Keratinocyte (primary cell): ENCODE results near the gene SMCHD1. TPM values are rescaled to one million over a fixed set of nuclear protein-coding genes. Genes with fewer than 3 reads are reported as not detected.
"Not testable (repeated sequence)": the region's sequence is repeated elsewhere in the genome, so short reads cannot be mapped to it uniquely, and the experiment has no call there.

Source experiments
- DNase-seq: peaks from one replicate; pipeline ENCODE4 v3.0.0-alpha.2; 2011; ENCODE audit warnings: low read depth, missing footprints, low spot score
- FAIRE-seq: peaks from 2 replicates; lab custom pipeline; 2011; peaks lifted over from hg19 to GRCh38; lab: Jason Lieb, UNC
- H2AFZ ChIP-seq: 2 replicates; pipeline ENCODE4 v1.6.0; 2012; ENCODE audit warnings: low read length, control low read depth, inconsistent platforms; ENCODE audit not compliant: control insufficient read depth
- H3K27ac ChIP-seq: 2 replicates; pipeline ENCODE4 v1.5.1; 2011; ENCODE audit warnings: low read length; ENCODE audit not compliant: control insufficient read depth, insufficient read depth
- H3K27me3 ChIP-seq: 3 replicates; pipeline ENCODE4 v1.6.0; 2011; ENCODE audit warnings: low read length; ENCODE audit not compliant: control insufficient read depth, insufficient read depth; ENCODE audit errors: extremely low read depth
- H3K36me3 ChIP-seq, 2 experiments: 2 replicates in 1 of 2; 3 replicates in 1 of 2; pipeline ENCODE4 v1.5.1; 2011; ENCODE audit warnings: low read length in 2 of 2, mild to moderate bottlenecking in 1 of 2; ENCODE audit not compliant: control insufficient read depth in 2 of 2, insufficient read depth in 2 of 2; ENCODE audit errors: extremely low read depth in 1 of 2
- H3K4me1 ChIP-seq: 3 replicates; pipeline ENCODE4 v1.5.1; 2011; ENCODE audit warnings: low read length; ENCODE audit not compliant: control insufficient read depth, insufficient read depth; ENCODE audit errors: extremely low read depth
- H3K4me2 ChIP-seq: 3 replicates; pipeline ENCODE4 v1.6.0; 2011; ENCODE audit warnings: low read depth, low read length; ENCODE audit not compliant: control insufficient read depth, insufficient read depth; ENCODE audit errors: extremely low read depth
- H3K4me3 ChIP-seq, 3 experiments: fragments of 200-600 bp in 1 of 3; sonication (generic) in 1 of 3; 2 replicates in 2 of 3; 3 replicates in 1 of 3; pipeline ENCODE4 v1.5.1; 2011 to 2016; ENCODE audit warnings: low read length in 3 of 3, mild to moderate bottlenecking in 3 of 3, control low read depth in 2 of 3, inconsistent platforms in 1 of 3, low read depth in 1 of 3, mixed read lengths in 1 of 3, mixed run types in 1 of 3, moderate library complexity in 1 of 3; ENCODE audit not compliant: control insufficient read depth in 2 of 3, insufficient read depth in 2 of 3; ENCODE audit errors: extremely low read depth in 1 of 3
- H3K79me2 ChIP-seq: 2 replicates; pipeline ENCODE4 v1.6.0; 2012; ENCODE audit warnings: low read length; ENCODE audit not compliant: control insufficient read depth, insufficient read depth
- H3K9ac ChIP-seq: 3 replicates; pipeline ENCODE4 v1.6.0; 2011; ENCODE audit warnings: low read length; ENCODE audit not compliant: control insufficient read depth, insufficient read depth; ENCODE audit errors: extremely low read depth
- H3K9me1 ChIP-seq: 3 replicates; pipeline ENCODE4 v1.6.0; 2011; ENCODE audit warnings: low read length; ENCODE audit not compliant: control insufficient read depth, insufficient read depth; ENCODE audit errors: extremely low read depth
- H3K9me3 ChIP-seq: 2 replicates; pipeline ENCODE4 v1.5.1; 2012; ENCODE audit warnings: low read depth, low read length; ENCODE audit not compliant: control insufficient read depth
- H4K20me1 ChIP-seq: 3 replicates; pipeline ENCODE4 v1.6.0; 2011; ENCODE audit warnings: low read length; ENCODE audit not compliant: control insufficient read depth, insufficient read depth; ENCODE audit errors: extremely low read depth
- EZH2 ChIP-seq: IDR thresholded peaks from one replicate; pipeline ENCODE4 v1.6.1; 2012; ENCODE audit warnings: inconsistent platforms, mild to moderate bottlenecking, low read length, moderate library complexity
- dilution Hi-C: fragments of 300-500 bp; cut with MboI; formaldehyde crosslinking; loops from one replicate; pipeline ENCODE4 v1.7.0; 2020; ENCODE audit warnings: low sequenced_read_pairs; ENCODE audit not compliant: extremely low pct_ligation_motif_present
- polyA plus RNA-seq, 5 experiments: library from polyadenylated mRNA; depleted of rRNA in 3 of 5; stranded (reverse) in 3 of 5; stranded (forward) in 1 of 5; unstranded in 1 of 5; fragments of >200 nt; gene quantifications; 1 replicate in 1 of 5; 2 replicates in 3 of 5; 3 replicates in 1 of 5; pipeline versions ENCODE4 v1.2.1 to v1.2.3, GENCODE V29; 2011 to 2012; ENCODE audit warnings: missing spikeins in 2 of 5, low read depth in 1 of 5, low replicate concordance in 1 of 5
- TF ChIP-seq, protein P1 (sequence below), 3 experiments: IDR thresholded peaks in 1 of 3; conservative IDR thresholded peaks in 1 of 3; optimal IDR thresholded peaks in 1 of 3; 2 replicates in 2 of 3; 3 replicates in 1 of 3; pipeline versions ENCODE3 to v1.5.1; 2011; ENCODE audit warnings: low read length in 3 of 3, mild to moderate bottlenecking in 3 of 3, moderate library complexity in 2 of 3, control low read depth in 1 of 3, inconsistent platforms in 1 of 3; ENCODE audit not compliant: insufficient read depth in 2 of 3; ENCODE audit errors: extremely low read depth in 1 of 3

Gene SMCHD1
- polyA plus RNA-seq, 1 donor (not counting 4 experiments of a cell fraction or from before 2014, with no cell fraction given): 18.5 TPM

DNA sequence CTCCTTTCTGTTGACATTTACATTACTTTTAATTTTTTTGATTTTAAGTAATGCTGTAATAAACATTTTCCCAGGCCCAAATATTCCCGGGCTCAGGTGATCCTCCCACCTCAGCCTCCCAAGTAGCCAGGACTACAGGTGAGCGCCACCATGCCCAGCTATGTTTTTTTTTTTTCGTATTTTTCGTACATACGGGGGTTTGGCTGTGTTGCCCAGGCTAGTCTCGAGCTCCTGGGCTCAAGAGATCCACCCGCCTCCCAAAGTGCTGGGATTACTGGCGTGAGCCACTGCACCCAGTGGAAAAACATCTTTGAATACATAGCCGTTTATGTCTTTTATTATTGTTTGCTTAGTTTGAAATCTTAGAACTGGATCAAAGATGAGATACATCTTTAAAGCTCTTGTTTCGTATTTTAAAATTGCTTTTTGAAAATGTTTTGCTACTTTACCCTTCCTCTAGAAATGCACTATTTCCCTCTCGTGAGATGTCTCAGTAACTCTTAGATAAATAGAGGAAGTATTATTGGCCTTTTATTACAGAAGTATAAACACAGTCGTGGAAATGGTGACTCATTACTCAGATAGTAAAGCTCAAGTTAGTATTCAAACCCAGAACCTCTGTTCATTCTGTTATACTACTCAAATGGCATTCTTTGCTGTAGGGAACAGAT lies 2.4 kb downstream of the SMCHD1 start:
- no peak for FAIRE-seq
- dilution Hi-C loops: no loop called here
- Histone ChIP-seq H3K9me3 (no peaks in the 10 kb centered on the region), H3K9me1 (no peaks in the 10 kb centered on the region), H3K79me2 (peaks cover 64% of the 10 kb centered on the region), H3K4me3 (peak overlapping the region in 1 of 3 experiments; percentile 9), H3K27me3 (no peaks in the 10 kb centered on the region), H4K20me1 (peaks cover 3% of the 10 kb centered on the region), H3K9ac (no peak overlapping the region), H3K27ac (no peak overlapping the region), H3K4me2 (peak overlapping the region; percentile 82), H3K36me3 (no peaks in the 10 kb centered on the region), H3K4me1 (peaks cover 19% of the 10 kb centered on the region), H2AFZ (no peak overlapping the region)
- no peak for DNase-seq
- no peak for TF ChIP-seq EZH2
- TF ChIP-seq, protein P1, sequence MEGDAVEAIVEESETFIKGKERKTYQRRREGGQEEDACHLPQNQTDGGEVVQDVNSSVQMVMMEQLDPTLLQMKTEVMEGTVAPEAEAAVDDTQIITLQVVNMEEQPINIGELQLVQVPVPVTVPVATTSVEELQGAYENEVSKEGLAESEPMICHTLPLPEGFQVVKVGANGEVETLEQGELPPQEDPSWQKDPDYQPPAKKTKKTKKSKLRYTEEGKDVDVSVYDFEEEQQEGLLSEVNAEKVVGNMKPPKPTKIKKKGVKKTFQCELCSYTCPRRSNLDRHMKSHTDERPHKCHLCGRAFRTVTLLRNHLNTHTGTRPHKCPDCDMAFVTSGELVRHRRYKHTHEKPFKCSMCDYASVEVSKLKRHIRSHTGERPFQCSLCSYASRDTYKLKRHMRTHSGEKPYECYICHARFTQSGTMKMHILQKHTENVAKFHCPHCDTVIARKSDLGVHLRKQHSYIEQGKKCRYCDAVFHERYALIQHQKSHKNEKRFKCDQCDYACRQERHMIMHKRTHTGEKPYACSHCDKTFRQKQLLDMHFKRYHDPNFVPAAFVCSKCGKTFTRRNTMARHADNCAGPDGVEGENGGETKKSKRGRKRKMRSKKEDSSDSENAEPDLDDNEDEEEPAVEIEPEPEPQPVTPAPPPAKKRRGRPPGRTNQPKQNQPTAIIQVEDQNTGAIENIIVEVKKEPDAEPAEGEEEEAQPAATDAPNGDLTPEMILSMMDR (optimal IDR thresholded peaks at IDR 0.05 in 1 of 3, IDR thresholded peaks at IDR 0.05 in 1 of 3, conservative IDR thresholded peaks at IDR 0.05 in 1 of 3; ENCODE audit: extremely low read depth in 1 of 3, insufficient read depth in 2 of 3, low read length in 3 of 3): no peak

DNA sequence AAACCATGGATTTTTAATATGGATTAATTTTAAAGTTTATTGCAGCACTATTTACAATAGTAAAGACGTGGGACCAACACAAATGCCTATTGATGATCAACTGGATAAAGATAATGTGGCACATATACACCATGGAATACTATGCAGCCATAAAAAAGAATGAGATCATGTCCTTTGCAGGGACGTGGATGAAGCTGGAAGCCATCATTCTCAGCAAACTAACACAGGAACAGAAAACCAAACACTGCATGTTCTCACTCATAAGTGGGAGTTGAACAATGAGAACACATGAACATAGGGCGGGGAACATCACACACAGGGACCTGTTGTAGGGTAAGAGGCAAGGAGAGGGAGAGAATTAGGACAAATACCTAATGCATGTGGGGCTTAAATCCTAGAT lies 5.3 kb downstream of the SMCHD1 start:
- H3K27ac ChIP-seq, H4K20me1 ChIP-seq, H3K9ac ChIP-seq, H3K9me1 ChIP-seq, H2AFZ ChIP-seq, H3K36me3 ChIP-seq, dilution Hi-C loops, H3K4me3 ChIP-seq, H3K4me2 ChIP-seq, H3K27me3 ChIP-seq, DNase-seq, FAIRE-seq, H3K9me3 ChIP-seq: not testable (repeated sequence)
- Histone ChIP-seq H3K4me1 (peaks cover 10% of the 10 kb centered on the region), H3K79me2 (peaks cover 88% of the 10 kb centered on the region)

DNA sequence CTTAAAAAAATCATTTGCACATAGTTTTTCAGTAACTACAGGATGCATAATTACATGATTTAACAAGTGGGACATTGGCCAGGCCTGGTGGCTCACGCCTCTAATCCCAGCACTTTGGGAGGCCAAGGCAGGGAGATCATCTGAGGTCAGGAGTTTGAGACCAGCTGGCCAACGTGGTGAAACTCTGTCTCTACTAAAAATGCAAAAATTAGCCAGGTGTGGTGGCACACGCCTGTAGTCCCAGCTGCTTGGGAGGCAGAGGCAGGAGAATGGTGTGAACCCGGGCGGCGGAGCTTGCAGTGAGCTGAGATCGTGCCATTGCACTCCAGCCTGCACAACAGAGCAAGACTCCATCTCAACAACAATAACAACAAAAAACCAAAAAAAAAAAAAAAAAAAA lies 6.8 kb downstream of the SMCHD1 start:
- dilution Hi-C loops, H3K36me3 ChIP-seq, DNase-seq, H3K4me2 ChIP-seq, H3K27me3 ChIP-seq, H3K9me1 ChIP-seq, H3K4me3 ChIP-seq, H4K20me1 ChIP-seq, H3K9me3 ChIP-seq, H3K9ac ChIP-seq, FAIRE-seq, H2AFZ ChIP-seq, H3K27ac ChIP-seq: not testable (repeated sequence)
- Histone ChIP-seq H3K79me2 (peaks cover 81% of the 10 kb centered on the region), H3K4me1 (peaks cover 10% of the 10 kb centered on the region)
